Trophoblast cell (in vitro differentiated cells and primary cell): ENCODE data around the gene AHNAK.

ENCODE experiments used
- DNase-seq, 2 donors: peaks; one replicate each; pipeline ENCODE4 v3.0.0-alpha.2; 2016
- H2AFZ ChIP-seq: 2 replicates; pipeline ENCODE4 v1.6.1; 2013; ENCODE audit warnings: low read length, moderate library complexity, mild to moderate bottlenecking; ENCODE audit not compliant: insufficient read depth, poor library complexity
- H2AK5ac ChIP-seq: 2 replicates; pipeline ENCODE4 v1.6.1; 2013; ENCODE audit warnings: mild to moderate bottlenecking, low read length
- H2BK120ac ChIP-seq: 2 replicates; pipeline ENCODE4 v1.6.1; 2013; ENCODE audit warnings: low read length, mild to moderate bottlenecking, moderate library complexity; ENCODE audit not compliant: insufficient read depth, poor library complexity
- H2BK12ac ChIP-seq: 2 replicates; pipeline ENCODE4 v1.6.1; 2013; ENCODE audit warnings: mild to moderate bottlenecking, low read length, moderate library complexity
- H2BK5ac ChIP-seq: 2 replicates; pipeline ENCODE4 v1.6.1; 2013; ENCODE audit warnings: low read length, low read depth, moderate library complexity, mild to moderate bottlenecking; ENCODE audit not compliant: poor library complexity
- H3K14ac ChIP-seq: 2 replicates; pipeline ENCODE4 v1.6.1; 2013; ENCODE audit warnings: mild to moderate bottlenecking, low read length
- H3K18ac ChIP-seq: 2 replicates; pipeline ENCODE4 v1.6.1; 2013; ENCODE audit warnings: mild to moderate bottlenecking, low read length
- H3K23ac ChIP-seq: 2 replicates; pipeline ENCODE4 v1.6.1; 2013; ENCODE audit warnings: low read length
- H3K27ac ChIP-seq: 2 replicates; pipeline ENCODE4 v1.5.1; 2013; ENCODE audit warnings: low read depth, mild to moderate bottlenecking, inconsistent platforms, low read length, moderate library complexity
- H3K27me3 ChIP-seq: 2 replicates; pipeline ENCODE4 v1.6.1; 2013; ENCODE audit warnings: inconsistent platforms, mild to moderate bottlenecking, low read length, moderate library complexity; ENCODE audit not compliant: insufficient read depth
- H3K36me3 ChIP-seq, 2 experiments: 1 replicate in 1 of 2; 2 replicates in 1 of 2; pipeline ENCODE4 v1.6.1; 2013; ENCODE audit warnings: low read length in 2 of 2, mild to moderate bottlenecking in 2 of 2, moderate library complexity in 1 of 2; ENCODE audit not compliant: insufficient read depth in 2 of 2, control insufficient read depth in 1 of 2
- H3K4ac ChIP-seq: 2 replicates; pipeline ENCODE4 v1.6.1; 2013; ENCODE audit warnings: low read depth, mild to moderate bottlenecking, low read length, moderate library complexity
- H3K4me1 ChIP-seq, 2 experiments: 1 replicate in 1 of 2; 2 replicates in 1 of 2; pipeline ENCODE4 v1.6.1; 2013; ENCODE audit warnings: low read length in 2 of 2, mild to moderate bottlenecking in 2 of 2, moderate library complexity in 1 of 2; ENCODE audit not compliant: insufficient read depth in 2 of 2, control insufficient read depth in 1 of 2
- H3K4me2 ChIP-seq: 2 replicates; pipeline ENCODE4 v1.6.1; 2013; ENCODE audit warnings: inconsistent platforms, mild to moderate bottlenecking, low read length, moderate library complexity
- H3K4me3 ChIP-seq: 2 replicates; pipeline ENCODE4 v1.5.1; 2013; ENCODE audit warnings: mild to moderate bottlenecking, low read depth, low read length, inconsistent platforms
- H3K79me1 ChIP-seq: one replicate; pipeline ENCODE4 v1.6.1; 2013; ENCODE audit warnings: low read length
- H3K79me2 ChIP-seq: 2 replicates; pipeline ENCODE4 v1.6.1; 2013; ENCODE audit warnings: low read length, mild to moderate bottlenecking; ENCODE audit not compliant: control insufficient read depth, insufficient read depth, poor library complexity
- H3K9ac ChIP-seq: 2 replicates; pipeline ENCODE4 v1.6.1; 2013; ENCODE audit warnings: mild to moderate bottlenecking, low read length
- H3K9me3 ChIP-seq: 2 replicates; pipeline ENCODE4 v1.6.1; 2013; ENCODE audit warnings: low read depth, mild to moderate bottlenecking, control low read depth, inconsistent platforms, low read length; ENCODE audit not compliant: insufficient read depth
- H4K12ac ChIP-seq: 2 replicates; pipeline ENCODE4 v1.6.1; 2013; ENCODE audit warnings: low read depth, mild to moderate bottlenecking, low read length, moderate library complexity
- H4K8ac ChIP-seq: 2 replicates; pipeline ENCODE4 v1.6.1; 2013; ENCODE audit warnings: low read depth, mild to moderate bottlenecking, low read length, moderate library complexity
- H4K91ac ChIP-seq: one replicate; pipeline ENCODE4 v1.6.1; 2013; ENCODE audit warnings: low read depth, mild to moderate bottlenecking, low read length, moderate library complexity
- WGBS: extraction: QIAGEN DNeasy Blood & Tissue Kit; methylation state at CpG from one replicate; pipeline ENCODE4 v1.1.7; 2013; ENCODE audit warnings: missing lambda C conversion rate; ENCODE audit not compliant: insufficient read length, insufficient coverage; ENCODE audit errors: extremely low coverage; 5-methylcytosine and 5-hydroxymethylcytosine counted together

AHNAK gene

GRCh38 chr11:62489204-62489603 is 57.4 kb downstream of the AHNAK start:
- peak overlapping the region; percentile 35 for H2AK5ac ChIP-seq
- no CpG with 5 or more reads among the region's 4 CpGs for WGBS
- no peak overlapping the region for H3K27ac ChIP-seq
- H3K4ac ChIP-seq, result no peak overlapping the region
- no peak overlapping the region for H2BK5ac ChIP-seq
- no peak overlapping the region for H4K12ac ChIP-seq
- no peak overlapping the region for H2AFZ ChIP-seq
- peaks cover 5 to 17% of the 10 kb centered on the region in 2 experiments for H3K4me1 ChIP-seq
- no peaks in the 10 kb centered on the region for H3K36me3 ChIP-seq
- H2BK120ac ChIP-seq, result no peak overlapping the region
- no peak overlapping the region for H4K8ac ChIP-seq
- H4K91ac ChIP-seq, result peak overlapping the region; percentile 2
- H3K79me1 ChIP-seq, result peaks cover 8% of the 10 kb centered on the region
- H3K4me3 ChIP-seq, result no peak overlapping the region
- DNase-seq, result peak in 1 of 2 donors; percentile 40
- no peak overlapping the region for H3K18ac ChIP-seq
- no peak overlapping the region for H3K14ac ChIP-seq
- no peak overlapping the region for H3K23ac ChIP-seq
- no peak overlapping the region for H3K4me2 ChIP-seq
- no peaks in the 10 kb centered on the region for H3K9me3 ChIP-seq
- H3K79me2 ChIP-seq, result no peaks in the 10 kb centered on the region
- no peak overlapping the region for H3K9ac ChIP-seq
- peak overlapping the region; percentile 11 for H2BK12ac ChIP-seq
- H3K27me3 ChIP-seq, result no peaks in the 10 kb centered on the region

- H2AK5ac ChIP-seq, result no peak overlapping the region
- no peak overlapping the region for H4K8ac ChIP-seq
- H3K79me2 ChIP-seq, result no peaks in the 10 kb centered on the region
- no peak overlapping the region for H4K91ac ChIP-seq
- H2BK5ac ChIP-seq, result no peak overlapping the region
- no peaks in the 10 kb centered on the region for H3K36me3 ChIP-seq
- no peak overlapping the region for H3K18ac ChIP-seq
- H3K27me3 ChIP-seq, result no peaks in the 10 kb centered on the region
- no peak overlapping the region for H3K14ac ChIP-seq
- no peak overlapping the region for H3K4me3 ChIP-seq
- peak overlapping the region; percentile 62 for H2BK12ac ChIP-seq
- H3K4ac ChIP-seq, result no peak overlapping the region
- no peak overlapping the region for H3K23ac ChIP-seq
- no peaks in the 10 kb centered on the region for H3K9me3 ChIP-seq
- H2AFZ ChIP-seq, result no peak overlapping the region
- H3K4me2 ChIP-seq, result no peak overlapping the region
- H3K79me1 ChIP-seq, result peaks cover 10% of the 10 kb centered on the region
- no CpG with 5 or more reads among the region's 19 CpGs for WGBS
- H3K9ac ChIP-seq, result no peak overlapping the region
- H3K4me1 ChIP-seq, result peaks cover 5 to 19% of the 10 kb centered on the region in 2 experiments
- peak overlapping the region; percentile 8 for H2BK120ac ChIP-seq
- no peak overlapping the region for H4K12ac ChIP-seq
- H3K27ac ChIP-seq, result no peak overlapping the region
- no peak for DNase-seq
Observed at GRCh38 chr11:62487738-62488551, 58.7 kb downstream of the AHNAK start.

DNA sequence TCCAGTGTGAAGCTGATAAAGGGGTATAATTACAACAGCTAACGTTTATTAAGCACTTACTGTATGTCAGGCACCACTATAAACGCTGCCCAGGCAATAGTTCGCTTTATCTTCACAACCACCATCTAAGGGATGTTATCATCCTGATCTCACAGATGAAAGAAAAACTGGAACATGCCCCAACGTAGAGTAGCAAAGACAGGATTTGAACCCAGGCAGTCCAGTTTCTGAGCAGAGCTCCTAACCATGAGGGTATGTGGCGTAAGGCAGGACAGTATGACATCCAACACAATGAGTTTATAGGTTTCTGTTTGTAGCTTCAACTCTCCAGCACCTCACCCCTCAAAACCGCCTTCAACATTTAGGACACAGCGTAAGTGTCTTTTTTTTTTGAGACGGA is 59.5 kb downstream of the AHNAK start:
- no peaks in the 10 kb centered on the region for H3K79me2 ChIP-seq
- no peak overlapping the region for H2BK5ac ChIP-seq
- no peak overlapping the region for H4K91ac ChIP-seq
- peaks cover 5 to 19% of the 10 kb centered on the region in 2 experiments for H3K4me1 ChIP-seq
- peak overlapping the region; percentile 88 for H2BK12ac ChIP-seq
- H3K9me3 ChIP-seq, result no peaks in the 10 kb centered on the region
- H2AK5ac ChIP-seq, result no peak overlapping the region
- H3K4me2 ChIP-seq, result no peak overlapping the region
- H3K4me3 ChIP-seq, result no peak overlapping the region
- H2AFZ ChIP-seq, result no peak overlapping the region
- no peak overlapping the region for H3K14ac ChIP-seq
- no peak overlapping the region for H3K23ac ChIP-seq
- H2BK120ac ChIP-seq, result no peak overlapping the region
- DNase-seq, result peak; percentile 57 to 86
- H3K36me3 ChIP-seq, result no peaks in the 10 kb centered on the region
- no peak overlapping the region for H4K8ac ChIP-seq
- WGBS, result no CpG with 5 or more reads among the region's 8 CpGs
- H4K12ac ChIP-seq, result no peak overlapping the region
- H3K18ac ChIP-seq, result no peak overlapping the region
- no peak overlapping the region for H3K4ac ChIP-seq
- peaks cover 11% of the 10 kb centered on the region for H3K79me1 ChIP-seq
- no peak overlapping the region for H3K9ac ChIP-seq
- no peak overlapping the region for H3K27ac ChIP-seq
- H3K27me3 ChIP-seq, result no peaks in the 10 kb centered on the region

DNA sequence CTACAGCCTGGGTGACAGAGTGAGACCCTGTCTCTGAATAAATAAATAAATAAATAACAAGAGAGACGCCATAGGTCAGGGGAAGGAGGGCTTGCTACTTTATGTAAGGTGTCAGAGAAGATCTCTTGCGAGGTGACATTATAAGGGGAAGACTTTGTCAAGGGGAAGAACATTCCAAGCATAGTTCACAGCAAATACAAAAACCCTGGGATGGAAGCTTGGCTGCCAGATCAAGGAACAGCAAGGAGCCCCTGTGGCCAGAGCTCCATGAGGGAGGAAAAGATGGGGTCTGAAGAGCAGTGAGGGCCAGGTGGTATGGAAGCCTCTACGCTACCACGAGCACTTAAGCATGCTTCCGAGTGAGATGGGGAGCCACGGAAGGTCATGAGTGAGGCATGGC is 62.3 kb downstream of the AHNAK start:
- Histone ChIP-seq H4K8ac (peak overlapping the region; percentile 44), H3K18ac (peak overlapping the region; percentile 55), H3K36me3 (no peaks in the 10 kb centered on the region), H3K4me2 (no peak overlapping the region), H4K91ac (peak overlapping the region; percentile 71), H3K14ac (peak overlapping the region; percentile 65), H3K27ac (no peak overlapping the region), H3K27me3 (no peaks in the 10 kb centered on the region), H2BK120ac (peak overlapping the region; percentile 34), H3K79me2 (peaks cover 7% of the 10 kb centered on the region), H3K23ac (no peak overlapping the region), H3K4me3 (no peak overlapping the region), H2AK5ac (peak overlapping the region; percentile 90), H2AFZ (no peak overlapping the region), H4K12ac (no peak overlapping the region), H3K79me1 (peaks cover 29% of the 10 kb centered on the region), H3K9ac (no peak overlapping the region), H3K4me1 (peaks cover 13 to 29% of the 10 kb centered on the region in 2 experiments), H3K4ac (no peak overlapping the region), H2BK12ac (peak overlapping the region; percentile 55), H2BK5ac (no peak overlapping the region), H3K9me3 (no peaks in the 10 kb centered on the region)
- no CpG with 5 or more reads among the region's 6 CpGs for WGBS
- no peak for DNase-seq
